Fibroblast of lung (primary cell): Measurements from ENCODE around the gene ZC3H15. TPM values are rescaled to one million over a fixed set of nuclear protein-coding genes. Genes with fewer than 3 reads are reported as not detected.

Experiments
- DNase-seq, 2 donors: peaks; one replicate each; pipeline versions ENCODE4 v3.0.0 to v3.0.0-alpha.2; 2010; ENCODE audit warnings: low read depth in 2 of 2
- H2AFZ ChIP-seq: 2 replicates; pipeline ENCODE4 v1.5.1; 2012; ENCODE audit warnings: low read length, control low read depth, inconsistent platforms
- H3K27ac ChIP-seq: 2 replicates; pipeline ENCODE4 v1.5.1; 2011; ENCODE audit warnings: low read length, control low read depth; ENCODE audit not compliant: insufficient read depth
- H3K27me3 ChIP-seq: 2 replicates; pipeline ENCODE4 v1.5.1; 2011; ENCODE audit warnings: mild to moderate bottlenecking, low read length; ENCODE audit not compliant: control insufficient read depth, insufficient read depth
- H3K36me3 ChIP-seq: 2 replicates; pipeline ENCODE4 v1.5.1; 2011; ENCODE audit warnings: low read length; ENCODE audit not compliant: control insufficient read depth, insufficient read depth
- H3K4me1 ChIP-seq: 2 replicates; pipeline ENCODE4 v1.5.1; 2011; ENCODE audit warnings: low read length; ENCODE audit not compliant: control insufficient read depth, insufficient read depth; ENCODE audit errors: extremely low read depth
- H3K4me2 ChIP-seq: 2 replicates; pipeline ENCODE4 v1.5.1; 2011; ENCODE audit warnings: low read length, control low read depth; ENCODE audit not compliant: insufficient read depth; ENCODE audit errors: extremely low read depth
- H3K4me3 ChIP-seq, 4 experiments: fragments of 200-600 bp in 1 of 4; sonication (generic) in 1 of 4; replicated peaks in 1 of 4; 2 replicates each; pipeline ENCODE4 v1.5.1; 2011 to 2016; ENCODE audit warnings: low read length in 4 of 4, low read depth in 3 of 4, mild to moderate bottlenecking in 3 of 4, control low read depth in 2 of 4, inconsistent platforms in 1 of 4, mixed read lengths in 1 of 4; ENCODE audit not compliant: insufficient read depth in 1 of 4; ENCODE audit errors: control extremely low read depth in 1 of 4
- H3K79me2 ChIP-seq: 2 replicates; pipeline ENCODE4 v1.5.1; 2012; ENCODE audit warnings: mild to moderate bottlenecking, low read length, inconsistent platforms; ENCODE audit not compliant: control insufficient read depth, insufficient read depth
- H3K9ac ChIP-seq: 2 replicates; pipeline ENCODE4 v1.5.1; 2011; ENCODE audit warnings: mild to moderate bottlenecking, low read length, control low read depth; ENCODE audit not compliant: insufficient read depth
- H3K9me3 ChIP-seq: 2 replicates; pipeline ENCODE4 v1.5.1; 2012; ENCODE audit warnings: low read depth, low read length; ENCODE audit not compliant: control insufficient read depth, insufficient read depth
- H4K20me1 ChIP-seq: 2 replicates; pipeline ENCODE4 v1.5.1; 2011; ENCODE audit warnings: low read length; ENCODE audit not compliant: control insufficient read depth, insufficient read depth; ENCODE audit errors: extremely low read depth
- EZH2 ChIP-seq: IDR thresholded peaks from 2 replicates; pipeline ENCODE4 v1.5.1; 2012; ENCODE audit warnings: low read length, control low read depth, mild to moderate bottlenecking; ENCODE audit errors: missing control alignments
- polyA plus RNA-seq, 2 donors: library from polyadenylated mRNA; depleted of rRNA in 1 of 2; stranded (reverse) in 1 of 2; unstranded in 1 of 2; fragments of >200 nt; gene quantifications; 2 replicates each; pipeline ENCODE4 v1.2.1, GENCODE V29; 2011 to 2012; ENCODE audit warnings: missing spikeins in 1 of 2
- total RNA-seq: library from RNA; depleted of rRNA; stranded (reverse); fragments of >200 nt; gene quantifications from 2 replicates; pipeline ENCODE4 v1.2.1, GENCODE V29; 2014
- TF ChIP-seq, protein P1 (sequence below), 2 donors: IDR thresholded peaks in 1 of 2; conservative IDR thresholded peaks in 1 of 2; 1 replicate in 1 of 2; 2 replicates in 1 of 2; pipeline ENCODE4 v1.5.1; 2011 to 2012; ENCODE audit warnings: low read length in 2 of 2, control low read depth in 1 of 2, inconsistent platforms in 1 of 2, low read depth in 1 of 2, mild to moderate bottlenecking in 1 of 2

ZC3H15 gene
- total and polyA plus RNA-seq, 2 donors (not counting 1 experiment from before 2014, with no cell fraction given) = 79.9 to 83.8 TPM

- Histone ChIP-seq H3K36me3 (no peaks in the 10 kb centered on the region), H4K20me1 (no peaks in the 10 kb centered on the region), H3K4me1 (no peaks in the 10 kb centered on the region), H3K27me3 (no peaks in the 10 kb centered on the region), H3K4me2 (no peak overlapping the region), H3K79me2 (no peaks in the 10 kb centered on the region), H3K9me3 (no peaks in the 10 kb centered on the region), H3K27ac (no peak overlapping the region), H3K4me3 (no peak overlapping the region), H2AFZ (no peak overlapping the region), H3K9ac (no peak overlapping the region)
- DNase-seq = peak in 1 of 2 donors; percentile 55
- TF ChIP-seq EZH2 = no peak
- TF ChIP-seq, protein P1, sequence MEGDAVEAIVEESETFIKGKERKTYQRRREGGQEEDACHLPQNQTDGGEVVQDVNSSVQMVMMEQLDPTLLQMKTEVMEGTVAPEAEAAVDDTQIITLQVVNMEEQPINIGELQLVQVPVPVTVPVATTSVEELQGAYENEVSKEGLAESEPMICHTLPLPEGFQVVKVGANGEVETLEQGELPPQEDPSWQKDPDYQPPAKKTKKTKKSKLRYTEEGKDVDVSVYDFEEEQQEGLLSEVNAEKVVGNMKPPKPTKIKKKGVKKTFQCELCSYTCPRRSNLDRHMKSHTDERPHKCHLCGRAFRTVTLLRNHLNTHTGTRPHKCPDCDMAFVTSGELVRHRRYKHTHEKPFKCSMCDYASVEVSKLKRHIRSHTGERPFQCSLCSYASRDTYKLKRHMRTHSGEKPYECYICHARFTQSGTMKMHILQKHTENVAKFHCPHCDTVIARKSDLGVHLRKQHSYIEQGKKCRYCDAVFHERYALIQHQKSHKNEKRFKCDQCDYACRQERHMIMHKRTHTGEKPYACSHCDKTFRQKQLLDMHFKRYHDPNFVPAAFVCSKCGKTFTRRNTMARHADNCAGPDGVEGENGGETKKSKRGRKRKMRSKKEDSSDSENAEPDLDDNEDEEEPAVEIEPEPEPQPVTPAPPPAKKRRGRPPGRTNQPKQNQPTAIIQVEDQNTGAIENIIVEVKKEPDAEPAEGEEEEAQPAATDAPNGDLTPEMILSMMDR (conservative IDR thresholded peaks at IDR 0.05 in 1 of 2, IDR thresholded peaks at IDR 0.05 in 1 of 2; ENCODE audit: low read depth in 1 of 2, low read length in 2 of 2) = no peak
Observed at GRCh38 chr2:186531257-186531775, 45.3 kb downstream of the ZC3H15 start.

GRCh38 chr2:186532891-186533290 lies 46.8 kb downstream of the ZC3H15 start:
- TF ChIP-seq EZH2 = no peak
- TF ChIP-seq, protein P1 (conservative IDR thresholded peaks at IDR 0.05 in 1 of 2, IDR thresholded peaks at IDR 0.05 in 1 of 2; ENCODE audit: low read depth in 1 of 2, low read length in 2 of 2) = no peak
- peak in 1 of 2 donors; percentile 86 for DNase-seq
- Histone ChIP-seq H2AFZ (no peak overlapping the region), H3K4me3 (no peak overlapping the region), H3K4me1 (no peaks in the 10 kb centered on the region), H3K9ac (no peak overlapping the region), H3K27me3 (no peaks in the 10 kb centered on the region), H3K4me2 (no peak overlapping the region), H4K20me1 (no peaks in the 10 kb centered on the region), H3K36me3 (no peaks in the 10 kb centered on the region), H3K79me2 (no peaks in the 10 kb centered on the region), H3K27ac (no peak overlapping the region), H3K9me3 (no peaks in the 10 kb centered on the region)

GRCh38 chr2:186533717-186534116 lies 47.7 kb downstream of the ZC3H15 start:
- Histone ChIP-seq H2AFZ (no peak overlapping the region), H3K79me2 (no peaks in the 10 kb centered on the region), H3K9me3 (no peaks in the 10 kb centered on the region), H3K9ac (no peak overlapping the region), H3K4me3 (no peak overlapping the region), H3K4me1 (no peaks in the 10 kb centered on the region), H3K27ac (no peak overlapping the region), H3K4me2 (no peak overlapping the region), H3K36me3 (no peaks in the 10 kb centered on the region), H3K27me3 (no peaks in the 10 kb centered on the region), H4K20me1 (no peaks in the 10 kb centered on the region)
- DNase-seq = no peak
- TF ChIP-seq, protein P1 (conservative IDR thresholded peaks at IDR 0.05 in 1 of 2, IDR thresholded peaks at IDR 0.05 in 1 of 2; ENCODE audit: low read depth in 1 of 2, low read length in 2 of 2) = no peak
- TF ChIP-seq EZH2 = no peak
